Esophagus squamous epithelium (tissue), 4 donors: ENCODE measurements around the gene TXN2.

Experiments
- POLR2A ChIP-seq, 4 donors: fragments of 450-650 bp; IDR thresholded peaks; one replicate each; pipeline ENCODE4 v1.6.1; 2017; ENCODE audit warnings: antibody characterized with exemption in 4 of 4, mild to moderate bottlenecking in 4 of 4, moderate library complexity in 3 of 4
- TF ChIP-seq, protein P1 (sequence below), 6 experiments: fragments of 450-650 bp in 4 of 6; fragments of 200-600 bp in 2 of 6; sonication (generic) in 2 of 6; IDR thresholded peaks; one replicate each; pipeline ENCODE4 v1.5.1; 2016 to 2019; ENCODE audit warnings: antibody characterized with exemption in 6 of 6, mild to moderate bottlenecking in 4 of 6, moderate library complexity in 4 of 6

DNA sequence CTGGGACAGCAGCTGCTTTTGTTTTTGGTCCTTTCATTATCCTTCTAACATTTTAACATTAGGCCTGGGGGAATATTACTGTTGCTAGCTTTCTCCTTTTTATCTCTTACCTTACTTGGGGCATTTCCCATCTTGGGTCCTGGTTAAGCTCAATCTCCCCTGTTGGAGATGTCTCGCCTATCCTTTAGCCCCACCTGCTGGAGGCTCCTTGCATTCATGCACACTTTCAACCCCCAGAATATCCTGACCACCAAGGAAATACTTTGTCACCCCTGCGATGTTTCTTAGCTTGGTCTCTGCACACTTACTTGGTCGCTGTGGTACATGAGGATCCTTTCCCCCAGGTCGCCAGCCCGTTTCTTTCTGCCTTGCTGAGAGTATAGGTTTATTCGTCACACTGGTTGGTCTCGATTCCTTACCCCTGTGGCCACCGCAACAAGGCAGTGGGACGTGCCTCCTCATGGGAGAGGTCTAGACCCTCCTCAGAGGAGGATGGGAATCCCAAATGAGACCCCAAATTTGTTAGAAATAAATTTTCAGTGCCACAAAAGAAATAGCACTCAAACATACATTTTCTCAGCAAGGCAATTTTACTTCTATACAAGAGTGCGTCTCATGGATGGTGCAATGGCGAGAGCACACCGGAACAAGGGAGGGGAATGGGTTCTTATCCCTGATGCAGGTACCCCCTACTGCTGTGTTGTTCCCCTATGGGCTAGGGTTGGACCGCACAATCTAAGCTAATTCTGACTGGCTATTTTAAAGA is 5.4 kb upstream of the TXN2 start:
- TF ChIP-seq, protein P1, sequence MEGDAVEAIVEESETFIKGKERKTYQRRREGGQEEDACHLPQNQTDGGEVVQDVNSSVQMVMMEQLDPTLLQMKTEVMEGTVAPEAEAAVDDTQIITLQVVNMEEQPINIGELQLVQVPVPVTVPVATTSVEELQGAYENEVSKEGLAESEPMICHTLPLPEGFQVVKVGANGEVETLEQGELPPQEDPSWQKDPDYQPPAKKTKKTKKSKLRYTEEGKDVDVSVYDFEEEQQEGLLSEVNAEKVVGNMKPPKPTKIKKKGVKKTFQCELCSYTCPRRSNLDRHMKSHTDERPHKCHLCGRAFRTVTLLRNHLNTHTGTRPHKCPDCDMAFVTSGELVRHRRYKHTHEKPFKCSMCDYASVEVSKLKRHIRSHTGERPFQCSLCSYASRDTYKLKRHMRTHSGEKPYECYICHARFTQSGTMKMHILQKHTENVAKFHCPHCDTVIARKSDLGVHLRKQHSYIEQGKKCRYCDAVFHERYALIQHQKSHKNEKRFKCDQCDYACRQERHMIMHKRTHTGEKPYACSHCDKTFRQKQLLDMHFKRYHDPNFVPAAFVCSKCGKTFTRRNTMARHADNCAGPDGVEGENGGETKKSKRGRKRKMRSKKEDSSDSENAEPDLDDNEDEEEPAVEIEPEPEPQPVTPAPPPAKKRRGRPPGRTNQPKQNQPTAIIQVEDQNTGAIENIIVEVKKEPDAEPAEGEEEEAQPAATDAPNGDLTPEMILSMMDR (IDR thresholded peaks at IDR 0.05) = peak; percentile 43 to 64 (median 56)
- TF ChIP-seq POLR2A (IDR thresholded peaks at IDR 0.05) = no peak
